Bone marrow (tissue), 2 donors: Measurements from ENCODE around the gene UTRN.

Experiments used
- DNase-seq, 2 donors: peaks; one replicate each; lab custom pipeline; 2025; lab: John Stamatoyannopoulos, UW

UTRN gene

GRCh38 chr6:144283646-144284477 lies 1.3 kb upstream of the UTRN start:
- DNase-seq = no peak

- no peak for DNase-seq
Measured at GRCh38 chr6:144284478-144284782, 705 bp upstream of the UTRN start.

- DNase-seq = no peak
Measured at GRCh38 chr6:144285548-144285797, 338 bp downstream of the UTRN start.

GRCh38 chr6:144285798-144286502 lies 815 bp downstream of the UTRN start:
- DNase-seq = peak in 1 of 2 donors; percentile 63

- DNase-seq = peak in 1 of 2 donors; percentile 42
Measured at GRCh38 chr6:144286503-144287393, 1.6 kb downstream of the UTRN start.

- DNase-seq = no peak
Measured at GRCh38 chr6:144289006-144289405, 3.9 kb downstream of the UTRN start.

GRCh38 chr6:144292372-144292771 lies 7.2 kb downstream of the UTRN start:
- no peak for DNase-seq

- no peak for DNase-seq
Measured at GRCh38 chr6:144294016-144294415, 8.9 kb downstream of the UTRN start.

GRCh38 chr6:144295211-144295610 lies 10.1 kb downstream of the UTRN start:
- no peak for DNase-seq

- no peak for DNase-seq
Measured at GRCh38 chr6:144295981-144296767, 11.0 kb downstream of the UTRN start.

GRCh38 chr6:144296973-144297372 lies 11.8 kb downstream of the UTRN start:
- no peak for DNase-seq

GRCh38 chr6:144297511-144298100 lies 12.5 kb downstream of the UTRN start:
- DNase-seq = no peak

GRCh38 chr6:144298194-144298593 lies 13.1 kb downstream of the UTRN start:
- no peak for DNase-seq

GRCh38 chr6:144298916-144299315 lies 13.8 kb downstream of the UTRN start:
- DNase-seq = no peak

- DNase-seq = no peak
Measured at GRCh38 chr6:144302701-144303372, 17.7 kb downstream of the UTRN start.

GRCh38 chr6:144304223-144304848 lies 19.2 kb downstream of the UTRN start:
- no peak for DNase-seq

- no peak for DNase-seq
Measured at GRCh38 chr6:144305567-144305966, 20.4 kb downstream of the UTRN start.

GRCh38 chr6:144305985-144306384 lies 20.9 kb downstream of the UTRN start:
- peak in 1 of 2 donors; percentile 42 for DNase-seq

GRCh38 chr6:144307880-144308279 lies 22.7 kb downstream of the UTRN start:
- no peak for DNase-seq

GRCh38 chr6:144310765-144311164 lies 25.6 kb downstream of the UTRN start:
- DNase-seq = no peak

- no peak for DNase-seq
Measured at GRCh38 chr6:144311361-144311760, 26.2 kb downstream of the UTRN start.
